Measurements from ENCODE around the gene PGBD1.

Gene PGBD1

GRCh38 chr6:28336284-28337120 is 55.1 kb downstream of the PGBD1 start:
- DNase-seq, result peak in 1 of 2 donors; percentile 75

GRCh38 chr6:28337121-28337520 is 55.7 kb downstream of the PGBD1 start:
- no peak for DNase-seq

GRCh38 chr6:28340310-28341095 is 59.1 kb downstream of the PGBD1 start:
- DNase-seq, result peak in 1 of 2 donors; percentile 46

GRCh38 chr6:28343898-28344677 is 62.7 kb downstream of the PGBD1 start:
- no peak for DNase-seq

GRCh38 chr6:28345201-28345600 is 63.8 kb downstream of the PGBD1 start:
- DNase-seq, result no peak

GRCh38 chr6:28347119-28347518 is 65.7 kb downstream of the PGBD1 start:
- DNase-seq, result no peak

GRCh38 chr6:28349344-28349891 is 68.0 kb downstream of the PGBD1 start:
- DNase-seq, result no peak

- DNase-seq, result peak; percentile 48 to 85
These were observed 68.7 kb downstream of the PGBD1 start, which contains the start of gene ZKSCAN3 for GRCh38 chr6:28349892-28350737. Gene ZKSCAN3, plus strand, starts transcription at chr6:28349947. Its CDS starts 9,640 bp downstream, at chr6:28359587.

GRCh38 chr6:28351087-28351486 is 69.7 kb downstream of the PGBD1 start:
- no peak for DNase-seq

GRCh38 chr6:28351493-28351925 is 70.1 kb downstream of the PGBD1 start:
- no peak for DNase-seq

Data from bone marrow (tissue), 2 donors.